SH-SY5Y (cell line): ENCODE data around the gene MGAM2.

Source experiments
- GATA2 ChIP-seq: IDR thresholded peaks from 2 replicates; pipeline ENCODE4 v1.6.1; 2011; ENCODE audit warnings: mild to moderate bottlenecking, low read depth, low read length
- GATA3 ChIP-seq: IDR thresholded peaks from 2 replicates; pipeline ENCODE4 v1.6.1; 2011; ENCODE audit warnings: low read depth, mild to moderate bottlenecking, low read length, moderate library complexity

GRCh38 chr7:142134909-142135308 is 23.4 kb downstream of the MGAM2 start:
- TF ChIP-seq GATA2 (no peak), GATA3 (no peak)
